Aorta (tissue), 5 donors: ENCODE results near the gene MAPK8IP1. TPM values are rescaled to one million over a fixed set of nuclear protein-coding genes. Genes with fewer than 3 reads are reported as not detected.
A peak's percentile ranks its signal among the peaks of the same experiment; 100 is the strongest.

Experiments
- ATAC-seq: fragments of 200-7000 bp; cut with Tn5 transposase; one replicate; pipeline ENCODE4 v1.9.1; 2022; ENCODE audit warnings: moderate library complexity; ENCODE audit not compliant: low FRiP score
- DNase-seq, 2 donors: peaks; one replicate each; pipeline ENCODE4 v3.0.0-alpha.2; 2020
- H3K27ac ChIP-seq, 2 donors: one replicate each; pipeline ENCODE4 v1.5.1; 2013; ENCODE audit warnings: low read length in 2 of 2, mild to moderate bottlenecking in 2 of 2, moderate library complexity in 2 of 2, control low read depth in 1 of 2, inconsistent platforms in 1 of 2, low read depth in 1 of 2
- H3K27me3 ChIP-seq, 2 donors: one replicate each; pipeline ENCODE4 v1.6.1; 2013; ENCODE audit warnings: control low read depth in 1 of 2, low read length in 1 of 2, mild to moderate bottlenecking in 1 of 2, moderate library complexity in 1 of 2; ENCODE audit not compliant: insufficient read depth in 2 of 2, control insufficient read depth in 1 of 2
- H3K36me3 ChIP-seq, 2 donors: one replicate each; pipeline ENCODE4 v1.6.1; 2013; ENCODE audit warnings: control low read depth in 1 of 2, low read length in 1 of 2, mild to moderate bottlenecking in 1 of 2; ENCODE audit not compliant: insufficient read depth in 2 of 2, control insufficient read depth in 1 of 2
- H3K4me1 ChIP-seq, 2 donors: one replicate each; pipeline ENCODE4 v1.6.1; 2013; ENCODE audit warnings: low read length in 2 of 2, control low read depth in 1 of 2, mild to moderate bottlenecking in 1 of 2, moderate library complexity in 1 of 2; ENCODE audit not compliant: insufficient read depth in 2 of 2, control insufficient read depth in 1 of 2
- H3K4me3 ChIP-seq, 2 donors: one replicate each; pipeline ENCODE4 v1.5.1; 2013; ENCODE audit warnings: low read length in 2 of 2, control low read depth in 1 of 2, mild to moderate bottlenecking in 1 of 2
- H3K9me3 ChIP-seq: one replicate; pipeline ENCODE4 v1.6.1; 2013; ENCODE audit warnings: mild to moderate bottlenecking, low read length; ENCODE audit not compliant: control insufficient read depth
- WGBS, 2 donors: extraction: QIAGEN DNeasy Blood & Tissue Kit; methylation state at CpG; one replicate each; pipeline ENCODE4 v1.1.7; 2013; 5-methylcytosine and 5-hydroxymethylcytosine counted together
- intact Hi-C, 2 donors: fragments of 100-400 bp; cut with DNase I; formaldehyde crosslinking; loops; one replicate each; pipeline versions ENCODE4 v1.14.2 to v1.15.0; 2022
- polyA plus RNA-seq, 2 donors: library from polyadenylated mRNA; stranded (reverse); fragments of 200-250 nt; gene quantifications; one replicate each; pipeline ENCODE4 v1.2.3, GENCODE V29; 2013
- total RNA-seq, 2 donors: library from RNA; stranded (reverse); fragmentation: NEBNext Ultra II Directional; extraction: Animal tissue kit (Norgen Biotek cat#: 25700); gene quantifications; one replicate each; pipeline ENCODE4 v1.2.1, GENCODE V29; 2021
- donor health status: healthy with polysubstance abuse.
- donor health status: Bipolar disorder and iron deficiency.
- donor health status: DM: no; HTN: no; CAD: no.
- donor health status: DM: no; HTN: no; CAD: no.
- donor health status: DM: yes; HTN: yes; CAD: no.

The MAPK8IP1 gene
- total and polyA plus RNA-seq, 4 donors = 1.6 to 7.8 (median 6.0) TPM

DNA sequence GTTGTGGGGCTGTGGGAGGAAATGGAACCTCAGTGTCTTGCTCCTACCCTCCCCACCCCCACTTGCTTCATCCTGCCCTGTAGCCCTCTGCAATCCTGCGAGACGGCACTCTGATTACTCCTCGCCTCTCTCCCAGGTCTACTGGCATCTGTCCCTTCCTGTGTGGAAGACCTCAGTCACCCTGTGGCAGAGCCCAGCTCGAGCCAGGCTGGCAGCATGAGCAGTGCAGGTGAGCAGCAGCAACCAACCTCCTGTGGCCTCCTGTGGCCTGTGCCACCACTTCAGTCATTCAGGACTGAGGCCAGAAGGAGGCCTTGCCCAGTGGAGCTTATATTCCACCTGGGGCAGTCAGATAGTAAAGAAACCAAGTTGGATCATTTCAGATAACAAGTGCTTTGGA, 14.7 kb upstream of the MAPK8IP1 start:
- DNase-seq (no peak), ATAC-seq (no peak)
- intact Hi-C loops = no loop called here
- Histone ChIP-seq H3K27me3 (no peaks in the 10 kb centered on the region), H3K9me3 (no peaks in the 10 kb centered on the region), H3K36me3 (peaks cover 0 to 37% of the 10 kb centered on the region in 2 donors), H3K27ac (no peak overlapping the region), H3K4me1 (no peaks in the 10 kb centered on the region), H3K4me3 (no peak overlapping the region)
- 88 to 92% methylated on average over 4 of the region's 4 CpGs for WGBS, 2 donors

DNA sequence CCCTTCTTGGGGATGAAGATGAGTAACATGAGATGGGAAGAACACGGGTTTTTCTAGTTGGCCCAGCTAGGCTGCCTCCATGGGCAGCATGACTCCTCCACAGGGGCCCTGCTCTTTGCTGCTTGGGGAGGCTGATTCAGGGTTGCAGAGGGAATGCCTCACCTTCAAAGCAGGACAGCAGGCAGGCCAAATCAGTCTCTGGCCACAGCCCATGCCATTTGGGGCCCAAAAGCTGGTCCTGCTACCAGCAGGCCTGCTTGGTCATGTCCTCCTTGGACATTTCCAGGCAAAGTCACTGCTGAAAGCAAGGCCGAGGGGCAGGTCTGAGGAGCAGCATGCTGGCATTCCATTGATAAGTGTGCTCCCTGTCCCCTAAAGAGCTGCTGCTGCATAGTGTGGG, 13.8 kb upstream of the MAPK8IP1 start:
- ATAC-seq = no peak
- Histone ChIP-seq H3K4me1 (no peaks in the 10 kb centered on the region), H3K36me3 (peaks cover 0 to 36% of the 10 kb centered on the region in 2 donors), H3K4me3 (no peak overlapping the region), H3K27ac (no peak overlapping the region), H3K9me3 (no peaks in the 10 kb centered on the region), H3K27me3 (no peaks in the 10 kb centered on the region)
- no peak for DNase-seq
- intact Hi-C loops = no loop called here
- WGBS, 2 donors = 91 to 95% methylated on average over 2 of the region's 2 CpGs

DNA sequence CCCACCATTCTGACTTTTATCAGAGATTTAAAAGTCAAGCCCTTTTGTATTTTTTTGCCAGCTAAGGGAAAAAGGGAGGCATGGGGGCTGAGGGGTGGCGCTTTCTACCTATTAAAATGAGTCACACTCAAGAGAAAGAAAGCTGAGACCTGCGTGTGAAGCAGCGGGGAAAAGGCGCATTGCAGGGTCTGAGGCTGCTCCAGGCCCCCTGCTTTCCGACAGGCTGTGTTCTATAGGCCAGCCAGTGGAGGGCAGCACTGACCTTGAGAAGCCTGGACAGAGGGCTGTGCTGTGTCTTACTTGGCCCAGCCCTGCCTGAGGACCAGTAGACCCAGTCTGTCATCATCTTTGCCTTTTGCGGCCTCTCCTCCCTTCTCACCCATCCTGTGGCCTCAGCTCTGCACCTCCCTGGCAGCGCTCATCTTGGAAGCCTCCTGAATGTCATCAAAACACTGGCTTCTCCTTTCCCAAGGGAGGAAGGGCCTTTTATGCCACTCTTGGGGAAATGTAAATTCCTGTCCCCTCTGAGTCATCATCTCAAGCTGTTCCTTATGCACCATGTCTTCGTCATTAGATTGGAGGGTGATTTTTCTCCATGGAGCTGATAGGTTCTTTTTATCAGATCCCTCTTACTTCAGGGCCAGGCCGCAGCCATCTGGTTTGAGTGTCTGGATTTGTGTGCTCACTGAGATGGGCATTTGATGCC, 12.6 kb upstream of the MAPK8IP1 start:
- Histone ChIP-seq H3K27me3 (no peaks in the 10 kb centered on the region), H3K36me3 (peaks cover 0 to 39% of the 10 kb centered on the region in 2 donors), H3K9me3 (no peaks in the 10 kb centered on the region), H3K4me3 (no peak overlapping the region), H3K27ac (no peak overlapping the region), H3K4me1 (no peaks in the 10 kb centered on the region)
- no peak for DNase-seq
- 68 to 69% methylated on average over 9 of the region's 9 CpGs for whole genome bisulfite sequencing, 2 donors
- ATAC-seq = peak; percentile 68
- intact Hi-C loops = no loop called here

DNA sequence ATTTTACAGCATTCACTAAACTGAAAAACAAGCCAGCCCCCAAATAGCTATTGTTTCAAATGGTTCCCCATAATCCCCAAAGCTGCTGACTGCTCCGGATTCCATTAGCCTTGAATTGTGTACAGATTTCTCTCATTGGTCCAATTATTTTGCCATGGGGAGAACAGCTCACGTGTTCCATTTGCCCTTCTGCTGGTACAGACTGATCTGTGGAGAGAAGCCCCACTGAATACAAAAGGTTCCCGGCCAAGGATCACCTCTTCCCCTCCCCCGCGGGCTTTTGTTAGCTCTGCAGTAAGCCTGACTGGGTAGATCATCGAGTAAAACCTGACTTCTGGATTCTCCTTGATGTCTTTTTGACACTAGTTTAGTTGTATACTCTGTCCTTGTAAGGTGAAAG, 9.1 kb upstream of the MAPK8IP1 start:
- ATAC-seq (no peak), DNase-seq (no peak)
- no peak overlapping the region for H3K27ac ChIP-seq
- intact Hi-C loops = no loop called here
- H3K36me3 ChIP-seq = peaks cover 0 to 16% of the 10 kb centered on the region in 2 donors
- H3K9me3 ChIP-seq = no peaks in the 10 kb centered on the region
- H3K4me1 ChIP-seq = no peaks in the 10 kb centered on the region
- H3K27me3 ChIP-seq = no peaks in the 10 kb centered on the region
- 61 to 62% methylated on average over 6 of the region's 6 CpGs for WGBS, 2 donors
- H3K4me3 ChIP-seq = no peak overlapping the region

DNA sequence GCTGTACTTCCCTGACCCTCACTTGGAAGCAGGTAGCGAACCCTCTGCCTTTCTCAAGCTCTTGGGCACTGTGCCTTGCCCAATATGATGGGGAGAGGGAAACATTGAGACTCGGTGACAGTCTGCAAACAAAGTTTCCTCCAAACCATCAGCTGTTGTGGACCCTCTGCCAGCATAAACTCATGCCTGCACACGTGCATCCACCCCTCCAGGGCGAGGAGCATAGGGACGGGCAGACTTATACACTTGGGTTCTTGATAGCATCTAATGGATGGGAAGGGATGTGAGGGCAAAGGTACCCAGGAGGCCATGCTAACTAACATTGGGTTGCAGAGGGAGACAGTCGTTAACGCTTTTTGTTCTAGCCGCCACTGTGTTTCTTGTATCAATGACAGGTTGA, 8.2 kb upstream of the MAPK8IP1 start:
- ATAC-seq (no peak), DNase-seq (no peak)
- Histone ChIP-seq H3K4me1 (no peaks in the 10 kb centered on the region), H3K4me3 (no peak overlapping the region), H3K9me3 (no peaks in the 10 kb centered on the region), H3K27me3 (no peaks in the 10 kb centered on the region), H3K27ac (no peak overlapping the region), H3K36me3 (peaks cover 0 to 11% of the 10 kb centered on the region in 2 donors)
- 65 to 66% methylated on average over 8 of the region's 8 CpGs for WGBS, 2 donors
- intact Hi-C loops = no loop called here

DNA sequence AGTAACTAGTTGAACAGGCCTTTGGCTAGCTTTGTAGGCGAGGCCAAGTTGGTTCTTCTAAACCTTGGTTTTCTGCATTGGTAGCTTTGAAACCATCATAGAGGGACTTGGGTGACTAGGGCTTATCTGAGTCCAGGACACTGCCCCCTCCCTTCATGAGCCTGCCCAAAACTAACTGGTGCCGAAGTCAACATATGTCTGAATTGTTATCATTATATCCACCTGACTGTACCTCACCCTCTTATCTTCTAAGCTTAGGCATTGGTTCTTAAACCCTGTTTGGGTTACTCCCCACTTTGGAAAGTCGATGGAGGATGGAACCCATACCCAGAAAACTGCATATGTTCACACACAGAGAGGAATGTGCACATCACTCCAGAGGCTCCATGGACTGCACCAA, 7.6 kb upstream of the MAPK8IP1 start:
- Histone ChIP-seq H3K9me3 (no peaks in the 10 kb centered on the region), H3K4me1 (no peaks in the 10 kb centered on the region), H3K27ac (no peak overlapping the region), H3K36me3 (peaks cover 0 to 11% of the 10 kb centered on the region in 2 donors), H3K27me3 (no peaks in the 10 kb centered on the region), H3K4me3 (no peak overlapping the region)
- intact Hi-C loops = no loop called here
- ATAC-seq = no peak
- DNase-seq = no peak
- WGBS, 2 donors = 93 to 95% methylated on average over 3 of the region's 3 CpGs

DNA sequence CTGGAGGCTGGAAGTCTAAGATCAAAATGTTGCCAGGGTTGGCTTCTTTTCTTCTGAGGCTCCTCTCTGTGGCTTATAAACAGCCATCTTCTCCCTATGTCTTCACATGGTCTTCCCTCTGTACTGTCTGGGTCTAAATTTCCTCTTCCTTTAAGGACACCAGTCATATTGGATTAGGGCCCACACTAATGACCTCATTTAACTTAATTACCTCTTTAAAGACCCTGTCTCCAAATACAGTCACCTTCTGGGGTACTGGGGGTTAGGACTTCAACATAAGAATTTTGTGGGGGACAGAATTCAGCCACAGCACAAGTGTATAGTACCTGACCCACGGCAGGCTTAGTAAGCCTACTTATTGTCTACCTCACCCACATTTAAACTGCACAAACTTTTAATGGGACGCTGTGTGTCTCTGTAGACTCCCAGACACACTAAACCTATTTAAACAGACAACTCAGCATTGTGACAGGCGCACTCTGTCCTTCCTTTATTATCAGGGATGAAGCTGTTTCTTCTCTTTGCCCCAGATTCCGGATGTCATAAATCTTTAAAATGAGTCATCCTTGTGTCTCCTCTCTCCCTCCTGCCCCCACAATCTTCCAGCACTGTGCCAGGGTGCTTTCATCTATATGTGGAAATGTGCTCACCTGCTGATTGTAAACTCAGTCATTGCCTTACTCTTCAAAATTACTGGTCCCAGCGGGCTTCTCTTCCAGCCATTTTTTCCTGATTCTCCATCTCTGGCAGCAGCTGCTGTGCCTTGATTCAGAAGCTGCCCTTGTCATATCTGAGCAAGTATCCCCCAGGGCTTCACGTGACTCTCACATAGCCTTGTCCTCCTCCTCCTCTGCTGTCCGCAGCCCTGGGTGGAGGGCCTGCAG, 5.4 kb upstream of the MAPK8IP1 start:
- Histone ChIP-seq H3K9me3 (no peaks in the 10 kb centered on the region), H3K4me3 (no peak overlapping the region), H3K4me1 (no peaks in the 10 kb centered on the region), H3K27ac (no peak overlapping the region), H3K27me3 (no peaks in the 10 kb centered on the region), H3K36me3 (peaks cover 0 to 10% of the 10 kb centered on the region in 2 donors)
- ATAC-seq (no peak), DNase-seq (no peak)
- intact Hi-C loops = no loop called here
- 81 to 86% methylated on average over 7 of the region's 7 CpGs for WGBS, 2 donors

DNA sequence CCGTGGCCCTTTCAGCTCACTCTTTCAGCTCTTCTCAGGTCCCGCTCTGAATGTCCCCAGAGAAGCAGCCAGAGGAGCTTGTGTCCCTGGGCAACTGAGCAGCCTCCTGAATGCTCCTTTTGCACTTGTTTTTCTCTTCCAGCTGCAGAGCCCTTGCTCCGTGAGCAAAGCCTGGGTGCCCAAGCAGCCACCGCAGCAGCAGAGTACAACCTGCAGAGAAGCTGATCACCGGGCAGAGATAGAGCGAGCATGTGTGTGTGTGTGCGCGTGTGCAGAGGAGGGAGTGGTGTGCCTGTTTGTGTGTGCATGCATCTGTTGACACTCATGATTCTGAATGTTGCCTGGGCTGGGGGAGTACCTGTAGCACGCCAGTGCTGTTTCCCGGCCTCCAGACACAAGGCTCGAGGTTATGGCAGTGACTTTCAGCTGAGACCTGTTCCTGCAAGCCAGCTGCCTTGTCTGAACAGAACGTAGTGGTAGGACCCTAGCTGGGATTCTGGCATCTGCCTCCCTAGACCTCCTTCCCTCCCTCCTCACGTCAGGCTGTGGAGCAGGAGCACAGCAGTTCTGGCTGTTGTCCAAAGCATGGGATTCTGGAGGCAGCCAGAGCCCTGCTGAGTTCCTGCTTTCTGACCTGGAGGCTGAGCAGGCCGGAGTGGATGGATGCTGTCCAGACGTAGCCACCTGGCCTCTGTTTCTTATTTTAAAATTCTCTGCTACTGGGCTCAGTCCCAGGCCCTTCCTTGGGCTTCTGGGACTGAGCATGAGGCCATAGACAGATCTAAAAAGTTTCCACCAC, 4.5 kb upstream of the MAPK8IP1 start:
- DNase-seq = no peak

More for the DNA sequence above, 4.5 kb upstream of the MAPK8IP1 start:
- Histone ChIP-seq H3K4me3 (no peak overlapping the region), H3K9me3 (no peaks in the 10 kb centered on the region), H3K4me1 (peaks cover 0 to 2% of the 10 kb centered on the region in 2 donors), H3K36me3 (peaks cover 0 to 7% of the 10 kb centered on the region in 2 donors), H3K27ac (no peak overlapping the region), H3K27me3 (no peaks in the 10 kb centered on the region)
- ATAC-seq = no peak
- 79 to 83% methylated on average over 15 of the region's 15 CpGs for WGBS, 2 donors
- intact Hi-C loops = no loop called here
